Epithelial cell of esophagus (primary cell): Measurements from ENCODE around the gene TMEM92.

ENCODE experiments used
- DNase-seq: peaks from one replicate; pipeline ENCODE4 v3.0.0; 2010; ENCODE audit warnings: low read depth
- H3K4me3 ChIP-seq: 2 replicates; pipeline ENCODE4 v1.5.1; 2011; ENCODE audit warnings: mild to moderate bottlenecking, low read length, control low read depth
- CTCF ChIP-seq: IDR thresholded peaks from 2 replicates; pipeline ENCODE4 v1.5.1; 2011; ENCODE audit warnings: low read depth, mild to moderate bottlenecking, low read length, control low read depth, inconsistent platforms; ENCODE audit not compliant: insufficient read depth; ENCODE audit errors: missing control alignments

TMEM92 gene

GRCh38 chr17:50262001-50262794, 12.1 kb upstream of the TMEM92 start:
- DNase-seq, result no peak
- no peak for TF ChIP-seq CTCF
- no peak overlapping the region for H3K4me3 ChIP-seq

- H3K4me3 ChIP-seq, result no peak overlapping the region
- TF ChIP-seq CTCF, result no peak
- DNase-seq, result no peak
These were observed 10.7 kb upstream of the TMEM92 start for GRCh38 chr17:50263331-50264262.

GRCh38 chr17:50264263-50265113, 9.8 kb upstream of the TMEM92 start:
- DNase-seq, result no peak
- no peak for TF ChIP-seq CTCF
- H3K4me3 ChIP-seq, result no peak overlapping the region

- TF ChIP-seq CTCF, result no peak
- no peak overlapping the region for H3K4me3 ChIP-seq
- DNase-seq, result no peak
These were observed 9.1 kb upstream of the TMEM92 start for GRCh38 chr17:50265212-50265611.

GRCh38 chr17:50265690-50266315, 8.5 kb upstream of the TMEM92 start:
- DNase-seq, result no peak
- H3K4me3 ChIP-seq, result no peak overlapping the region
- no peak for TF ChIP-seq CTCF
